HEK293T (cell line): ENCODE measurements around the gene KCNMA1.

Source experiments
- CTCF ChIA-PET: fragments of 350-600 bp; formaldehyde crosslinking; extraction: SDS; loops from one replicate; lab custom pipeline; 2021; ENCODE audit warnings: antibody characterized with exemption, inconsistent platforms; lab: Yijun Ruan, JAX
- POLR2A ChIA-PET: fragments of 350-600 bp; formaldehyde crosslinking; extraction: SDS; loops from one replicate; lab custom pipeline; 2020; ENCODE audit warnings: antibody characterized with exemption, inconsistent platforms; lab: Yijun Ruan, JAX
- DNase-seq: peaks from one replicate; pipeline ENCODE4 v3.0.0; 2012; ENCODE audit warnings: mixed read lengths; ENCODE audit errors: extremely low spot score
- ARNT ChIP-seq: fragments of 450-650 bp; IDR thresholded peaks from 2 replicates; pipeline ENCODE4 v1.6.1; 2017; ENCODE audit warnings: mild to moderate bottlenecking
- BHLHE40 ChIP-seq: fragments of 450-650 bp; IDR thresholded peaks from 2 replicates; pipeline ENCODE4 v1.6.1; 2016; ENCODE audit warnings: mild to moderate bottlenecking, moderate library complexity, borderline replicate concordance
- CTBP1 ChIP-seq: fragments of 450-650 bp; IDR thresholded peaks from 2 replicates; pipeline ENCODE4 v1.6.1; 2016; ENCODE audit warnings: borderline replicate concordance
- ELF4 ChIP-seq: fragments of 450-650 bp; IDR thresholded peaks from 2 replicates; pipeline ENCODE4 v1.6.1; 2017; ENCODE audit warnings: antibody characterized with exemption
- FOXA1 ChIP-seq: fragments of 450-650 bp; IDR thresholded peaks from 2 replicates; pipeline ENCODE4 v1.6.1; 2016; ENCODE audit warnings: mild to moderate bottlenecking
- FOXK2 ChIP-seq: fragments of 450-650 bp; IDR thresholded peaks from 2 replicates; pipeline ENCODE4 v1.6.1; 2016; ENCODE audit warnings: mild to moderate bottlenecking
- FOXM1 ChIP-seq: fragments of 450-650 bp; IDR thresholded peaks from 2 replicates; pipeline ENCODE4 v1.6.1; 2017; ENCODE audit warnings: mild to moderate bottlenecking, borderline replicate concordance
- HDGF ChIP-seq: fragments of 450-650 bp; IDR thresholded peaks from 2 replicates; pipeline ENCODE4 v1.6.1; 2017; ENCODE audit warnings: antibody characterized with exemption, borderline replicate concordance
- L3MBTL2 ChIP-seq: fragments of 450-650 bp; conservative IDR thresholded peaks from 2 replicates; pipeline ENCODE4 v1.6.1; 2016; ENCODE audit warnings: mild to moderate bottlenecking
- LEF1 ChIP-seq: fragments of 450-650 bp; IDR thresholded peaks from 2 replicates; pipeline ENCODE4 v1.6.1; 2017; ENCODE audit warnings: mild to moderate bottlenecking, borderline replicate concordance
- NFRKB ChIP-seq: fragments of 450-650 bp; IDR thresholded peaks from 2 replicates; pipeline ENCODE4 v1.6.1; 2016; ENCODE audit warnings: mild to moderate bottlenecking, moderate library complexity
- SP1 ChIP-seq: fragments of 450-650 bp; IDR thresholded peaks from 2 replicates; pipeline ENCODE4 v1.6.1; 2017
- SUZ12 ChIP-seq: fragments of 450-650 bp; IDR thresholded peaks from 2 replicates; pipeline ENCODE4 v1.6.1; 2016; ENCODE audit warnings: mild to moderate bottlenecking
- TARDBP ChIP-seq: fragments of 450-650 bp; IDR thresholded peaks from 2 replicates; pipeline ENCODE4 v1.6.1; 2016
- ZNF384 ChIP-seq: fragments of 450-650 bp; IDR thresholded peaks from 2 replicates; pipeline ENCODE4 v1.6.1; 2016
- TF ChIP-seq, protein P1 (sequence below): fragments of 450-650 bp; IDR thresholded peaks from 2 replicates; pipeline ENCODE4 v1.6.1; 2016

The KCNMA1 gene

DNA sequence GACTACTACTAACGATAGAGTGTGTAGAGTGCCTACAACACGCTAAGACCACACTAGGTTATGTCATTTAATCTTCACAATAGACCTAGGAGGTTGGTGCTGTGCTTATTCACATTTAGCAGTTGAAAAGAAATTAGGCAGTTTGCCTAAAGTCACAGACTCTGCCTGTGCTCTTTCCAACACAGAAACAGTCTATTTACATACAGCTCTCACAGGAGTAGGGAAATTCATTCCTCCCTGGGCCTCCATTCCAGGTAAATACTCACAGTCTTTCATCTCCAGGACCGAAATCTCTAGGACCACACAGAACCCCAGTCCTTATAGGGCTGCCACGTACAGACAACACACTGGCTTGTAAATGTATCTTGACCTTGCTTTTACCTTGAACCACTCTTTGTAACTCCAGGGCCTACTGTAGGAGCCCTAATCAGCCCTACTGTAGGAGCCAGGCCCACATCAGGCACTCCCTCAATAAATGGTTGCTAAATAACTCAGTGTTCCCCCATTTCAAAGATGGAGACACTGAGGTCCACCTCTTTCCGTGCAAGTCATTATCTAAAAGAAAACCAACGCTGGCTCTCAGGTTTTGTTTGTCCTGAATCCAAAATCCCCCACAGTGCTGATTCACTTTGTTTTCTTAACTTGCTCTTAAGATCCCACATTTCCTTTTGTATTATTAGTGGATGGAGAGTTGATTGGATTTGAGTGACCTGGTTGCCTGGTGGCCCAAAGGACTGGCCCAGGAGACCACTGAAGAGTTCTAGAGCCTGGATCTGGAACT, 146.9 kb downstream of the KCNMA1 start:
- DNase-seq: no peak
- POLR2A ChIA-PET: no interaction called here
- no peak for TF ChIP-seq NFRKB
- no peak for TF ChIP-seq FOXA1
- CTCF ChIA-PET: no interaction called here

DNA sequence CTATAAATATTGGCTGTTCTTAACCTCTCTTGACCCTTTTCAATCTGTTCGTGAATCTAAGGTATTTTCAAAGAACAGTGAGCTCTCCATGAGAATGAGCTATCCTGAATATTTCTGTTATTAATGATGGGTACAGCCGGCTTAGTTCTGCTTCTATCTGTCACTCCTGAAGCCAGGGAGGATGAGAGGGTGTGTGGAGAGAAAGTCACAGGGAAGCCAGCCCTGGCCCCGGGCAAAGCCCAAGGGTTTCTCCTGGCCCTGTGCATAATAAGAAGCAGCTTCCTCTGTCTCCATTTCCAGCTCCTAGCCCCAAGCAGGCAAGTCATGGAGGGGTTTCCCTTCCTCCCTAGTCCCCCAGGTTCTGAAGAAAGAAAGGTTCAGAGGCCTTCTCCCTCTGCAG, 151.1 kb downstream of the KCNMA1 start:
- POLR2A ChIA-PET: no interaction called here
- CTCF ChIA-PET: interaction anchor here (0.7 kb wide), 1 partner anchor 148 kb away, joined by 3 read pairs; no protein-coding TSS in a partner anchor
- TF ChIP-seq NFRKB (no peak), FOXK2 (no peak), L3MBTL2 (no peak), ARNT (no peak), SP1 (no peak), FOXM1 (no peak), ELF4 (no peak), CTBP1 (no peak), HDGF (no peak), TARDBP (no peak), FOXA1 (no peak), SUZ12 (no peak), BHLHE40 (no peak), LEF1 (no peak), ZNF384 (no peak)
- TF ChIP-seq, protein P1, sequence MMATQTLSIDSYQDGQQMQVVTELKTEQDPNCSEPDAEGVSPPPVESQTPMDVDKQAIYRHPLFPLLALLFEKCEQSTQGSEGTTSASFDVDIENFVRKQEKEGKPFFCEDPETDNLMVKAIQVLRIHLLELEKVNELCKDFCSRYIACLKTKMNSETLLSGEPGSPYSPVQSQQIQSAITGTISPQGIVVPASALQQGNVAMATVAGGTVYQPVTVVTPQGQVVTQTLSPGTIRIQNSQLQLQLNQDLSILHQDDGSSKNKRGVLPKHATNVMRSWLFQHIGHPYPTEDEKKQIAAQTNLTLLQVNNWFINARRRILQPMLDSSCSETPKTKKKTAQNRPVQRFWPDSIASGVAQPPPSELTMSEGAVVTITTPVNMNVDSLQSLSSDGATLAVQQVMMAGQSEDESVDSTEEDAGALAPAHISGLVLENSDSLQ: no peak
- DNase-seq: no peak

DNA sequence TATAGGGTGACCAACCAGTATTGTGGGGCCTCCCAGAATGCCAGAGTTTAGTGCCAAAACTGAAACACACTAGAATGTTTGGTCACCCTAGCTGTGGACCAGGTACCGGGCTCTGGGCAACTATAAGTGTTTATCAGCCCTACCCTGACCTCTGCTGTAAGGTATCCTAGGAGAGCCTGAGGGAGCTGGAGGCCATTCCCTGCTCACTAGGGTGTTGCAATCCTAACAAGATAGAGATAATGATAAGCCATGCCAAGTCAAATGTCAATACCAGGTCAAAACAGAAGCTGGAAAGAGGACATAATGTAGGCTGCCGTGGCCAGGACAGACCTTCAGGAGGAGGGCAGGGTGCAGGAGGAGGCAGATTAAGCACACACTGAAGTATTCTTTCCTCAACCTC, 151.8 kb downstream of the KCNMA1 start:
- CTCF ChIA-PET: interaction anchor here (0.7 kb wide), 1 partner anchor 148 kb away, joined by 3 read pairs; no protein-coding TSS in a partner anchor
- DNase-seq: no peak
- no peak for TF ChIP-seq HDGF
- TF ChIP-seq ELF4: no peak
- TF ChIP-seq FOXA1: no peak
- POLR2A ChIA-PET: no interaction called here

DNA sequence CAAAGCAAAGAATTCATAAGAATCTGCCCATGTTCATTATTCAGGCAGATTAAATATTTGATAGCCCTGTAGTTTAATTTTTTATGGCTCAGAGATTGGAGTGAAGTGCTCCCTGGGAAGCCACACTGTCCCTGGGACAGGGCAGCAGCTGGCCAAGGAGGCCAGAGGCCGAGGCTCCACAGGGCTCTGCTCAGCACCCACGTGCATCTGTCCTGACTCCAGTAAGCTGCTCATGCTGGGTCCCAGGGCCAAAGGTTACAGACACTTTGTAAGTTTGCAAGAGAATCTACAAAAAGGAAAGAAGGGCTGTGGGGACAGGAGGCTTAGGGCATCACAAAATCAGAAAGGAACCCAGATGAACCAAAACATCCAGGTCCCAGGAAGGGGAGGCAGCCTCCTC, 155.5 kb downstream of the KCNMA1 start:
- no peak for DNase-seq
- ChIA-PET CTCF (no interaction called here), POLR2A (no interaction called here)
- TF ChIP-seq, protein P1: no peak
- no peak for TF ChIP-seq ELF4

DNA sequence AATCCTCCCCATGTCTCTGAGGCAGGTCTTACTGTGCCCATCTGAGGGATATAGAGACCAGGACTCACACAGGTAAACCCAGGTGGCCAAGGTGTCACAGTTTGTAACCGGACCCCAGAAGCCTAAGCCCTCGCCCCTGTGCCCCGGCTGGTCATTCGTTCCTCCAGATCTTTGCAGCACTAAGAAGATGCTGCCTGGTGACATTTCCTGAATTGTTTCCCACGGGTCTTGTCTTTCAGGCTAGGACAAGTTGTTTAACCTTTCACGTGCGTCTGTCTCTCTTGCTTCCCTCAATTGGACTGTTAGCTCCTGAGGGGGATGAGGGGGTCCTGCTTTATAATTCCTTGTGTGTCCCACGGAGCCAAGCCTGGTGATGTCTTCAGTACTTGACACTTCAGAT, 158.0 kb downstream of the KCNMA1 start:
- CTCF ChIA-PET: interaction anchor here (0.5 kb wide), 1 partner anchor 36 kb away, joined by 3 read pairs; no protein-coding TSS in a partner anchor
- DNase-seq: no peak
- no peak for TF ChIP-seq FOXA1
- TF ChIP-seq ARNT: no peak
- no peak for TF ChIP-seq BHLHE40
- TF ChIP-seq FOXM1: no peak
- no peak for TF ChIP-seq HDGF
- no peak for TF ChIP-seq L3MBTL2
- no peak for TF ChIP-seq NFRKB
- no peak for TF ChIP-seq ELF4
- no peak for TF ChIP-seq CTBP1
- TF ChIP-seq TARDBP: no peak
- no peak for TF ChIP-seq ZNF384
- no peak for TF ChIP-seq SP1
- TF ChIP-seq SUZ12: no peak
- TF ChIP-seq, protein P1: no peak
- no peak for TF ChIP-seq FOXK2
- no peak for TF ChIP-seq LEF1
- POLR2A ChIA-PET: no interaction called here

DNA sequence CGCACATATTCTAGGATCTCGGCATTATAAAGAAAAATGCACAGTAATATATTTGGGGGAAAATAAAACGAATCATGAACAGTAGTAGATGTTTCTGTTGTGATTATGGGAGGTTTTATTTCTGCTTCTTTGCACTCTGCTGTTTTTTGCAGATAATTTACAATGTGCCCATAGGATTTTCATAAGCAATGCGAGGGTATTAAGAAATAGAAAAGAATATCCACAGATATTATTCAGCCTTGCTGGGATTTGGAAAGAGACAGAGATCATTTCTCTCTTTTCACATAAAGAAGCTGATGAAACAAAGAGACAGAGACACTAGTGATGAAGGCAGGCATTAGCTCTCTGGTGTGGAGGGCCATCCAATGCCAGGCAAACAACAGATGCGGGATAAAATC, 158.6 kb downstream of the KCNMA1 start:
- POLR2A ChIA-PET: no interaction called here

More for the DNA sequence above, 158.6 kb downstream of the KCNMA1 start:
- no peak for TF ChIP-seq ELF4
- TF ChIP-seq ARNT: no peak
- TF ChIP-seq HDGF: no peak
- TF ChIP-seq TARDBP: no peak
- TF ChIP-seq NFRKB: no peak
- no peak for TF ChIP-seq FOXM1
- TF ChIP-seq, protein P1: no peak
- no peak for TF ChIP-seq FOXA1
- no peak for TF ChIP-seq CTBP1
- no peak for TF ChIP-seq SUZ12
- no peak for TF ChIP-seq LEF1
- no peak for TF ChIP-seq SP1
- no peak for TF ChIP-seq BHLHE40
- no peak for TF ChIP-seq L3MBTL2
- CTCF ChIA-PET: no interaction called here
- DNase-seq: no peak
